Fibroblast of lung (primary cell): ENCODE results near the gene SYT12.

Experiments used
- CTCF ChIP-seq, 2 donors: IDR thresholded peaks in 1 of 2; conservative IDR thresholded peaks in 1 of 2; 1 replicate in 1 of 2; 2 replicates in 1 of 2; pipeline ENCODE4 v1.5.1; 2011 to 2012; ENCODE audit warnings: low read length in 2 of 2, control low read depth in 1 of 2, inconsistent platforms in 1 of 2, low read depth in 1 of 2, mild to moderate bottlenecking in 1 of 2
- EZH2 ChIP-seq: IDR thresholded peaks from 2 replicates; pipeline ENCODE4 v1.5.1; 2012; ENCODE audit warnings: low read length, control low read depth, mild to moderate bottlenecking; ENCODE audit errors: missing control alignments

GRCh38 chr11:67090717-67091116 is 67.8 kb downstream of the SYT12 start:
- TF ChIP-seq EZH2 = no peak
- TF ChIP-seq CTCF (conservative IDR thresholded peaks at IDR 0.05 in 1 of 2, IDR thresholded peaks at IDR 0.05 in 1 of 2; ENCODE audit: low read depth in 1 of 2, low read length in 2 of 2) = no peak
